ENCODE results near the gene DTL. TPM values are rescaled to one million over a fixed set of nuclear protein-coding genes. Genes with fewer than 3 reads are reported as not detected.

DTL gene
- total RNA-seq, 6 experiments from 2014 or later: 13.3 to 21.7 (median 18.2) TPM

DNA sequence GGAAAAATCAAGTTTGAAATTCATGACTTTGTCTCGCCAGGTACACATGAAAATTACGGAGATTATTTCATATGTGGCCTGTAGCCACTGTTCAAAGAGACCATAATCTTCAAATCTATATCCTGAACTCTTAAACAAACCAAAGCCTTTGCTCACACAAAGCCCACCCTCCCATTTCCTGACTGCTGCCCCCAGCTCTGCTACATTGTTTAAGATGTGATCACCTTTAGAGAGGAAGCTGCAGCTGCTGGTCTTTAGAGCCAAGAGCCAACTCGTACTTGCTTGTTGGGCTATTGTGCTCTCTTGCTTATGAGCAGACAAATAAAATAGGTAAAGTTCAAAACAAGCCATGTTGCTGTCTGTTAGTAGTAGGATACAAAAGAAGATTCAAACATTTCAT lies 71.9 kb downstream of the DTL start:
- Mint-ChIP-seq H3K36me3 (ENCODE audit: low read depth) (peaks cover 4% of the 10 kb centered on the region; the same call in 1 of the 2 replicates), H3K27me3 (ENCODE audit: insufficient read depth) (no peaks in the 10 kb centered on the region), H3K9me3 (no peaks in the 10 kb centered on the region), H3K4me3 (no peak overlapping the region), H3K4me1 (ENCODE audit: low read depth) (no peaks in the 10 kb centered on the region), H3K27ac (no peak overlapping the region)
- TF ChIP-seq, protein P1, sequence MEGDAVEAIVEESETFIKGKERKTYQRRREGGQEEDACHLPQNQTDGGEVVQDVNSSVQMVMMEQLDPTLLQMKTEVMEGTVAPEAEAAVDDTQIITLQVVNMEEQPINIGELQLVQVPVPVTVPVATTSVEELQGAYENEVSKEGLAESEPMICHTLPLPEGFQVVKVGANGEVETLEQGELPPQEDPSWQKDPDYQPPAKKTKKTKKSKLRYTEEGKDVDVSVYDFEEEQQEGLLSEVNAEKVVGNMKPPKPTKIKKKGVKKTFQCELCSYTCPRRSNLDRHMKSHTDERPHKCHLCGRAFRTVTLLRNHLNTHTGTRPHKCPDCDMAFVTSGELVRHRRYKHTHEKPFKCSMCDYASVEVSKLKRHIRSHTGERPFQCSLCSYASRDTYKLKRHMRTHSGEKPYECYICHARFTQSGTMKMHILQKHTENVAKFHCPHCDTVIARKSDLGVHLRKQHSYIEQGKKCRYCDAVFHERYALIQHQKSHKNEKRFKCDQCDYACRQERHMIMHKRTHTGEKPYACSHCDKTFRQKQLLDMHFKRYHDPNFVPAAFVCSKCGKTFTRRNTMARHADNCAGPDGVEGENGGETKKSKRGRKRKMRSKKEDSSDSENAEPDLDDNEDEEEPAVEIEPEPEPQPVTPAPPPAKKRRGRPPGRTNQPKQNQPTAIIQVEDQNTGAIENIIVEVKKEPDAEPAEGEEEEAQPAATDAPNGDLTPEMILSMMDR (IDR thresholded peaks at IDR 0.05): no peak
- DNase-seq: no peak

DNA sequence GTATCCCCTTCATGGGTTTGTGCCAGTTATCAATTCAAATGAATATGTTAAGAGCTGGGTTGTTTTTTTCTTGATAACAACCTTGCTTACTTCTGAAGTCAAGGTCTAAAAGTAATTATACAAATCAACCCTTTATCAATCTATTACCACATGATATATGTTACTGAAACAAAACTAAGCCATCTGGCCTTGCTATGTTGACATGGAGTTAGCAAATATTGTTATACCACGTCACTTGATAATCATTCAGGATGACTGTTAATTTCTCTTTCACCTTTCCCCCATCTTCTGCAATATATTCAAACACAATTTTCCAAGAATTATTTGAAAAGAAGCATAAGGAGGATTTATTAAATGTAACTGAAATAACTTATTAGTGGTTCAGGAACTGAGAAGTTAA lies 72.6 kb downstream of the DTL start:
- H3K36me3 Mint-ChIP-seq (ENCODE audit: low read depth): peaks cover 4% of the 10 kb centered on the region; the same call in 1 of the 2 replicates
- no peaks in the 10 kb centered on the region for H3K27me3 Mint-ChIP-seq (ENCODE audit: insufficient read depth)
- no peak overlapping the region for H3K4me3 Mint-ChIP-seq
- TF ChIP-seq, protein P1 (IDR thresholded peaks at IDR 0.05): no peak
- no peaks in the 10 kb centered on the region for H3K9me3 Mint-ChIP-seq
- no peak for DNase-seq
- no peaks in the 10 kb centered on the region for H3K4me1 Mint-ChIP-seq (ENCODE audit: low read depth)
- H3K27ac Mint-ChIP-seq: no peak overlapping the region

DNA sequence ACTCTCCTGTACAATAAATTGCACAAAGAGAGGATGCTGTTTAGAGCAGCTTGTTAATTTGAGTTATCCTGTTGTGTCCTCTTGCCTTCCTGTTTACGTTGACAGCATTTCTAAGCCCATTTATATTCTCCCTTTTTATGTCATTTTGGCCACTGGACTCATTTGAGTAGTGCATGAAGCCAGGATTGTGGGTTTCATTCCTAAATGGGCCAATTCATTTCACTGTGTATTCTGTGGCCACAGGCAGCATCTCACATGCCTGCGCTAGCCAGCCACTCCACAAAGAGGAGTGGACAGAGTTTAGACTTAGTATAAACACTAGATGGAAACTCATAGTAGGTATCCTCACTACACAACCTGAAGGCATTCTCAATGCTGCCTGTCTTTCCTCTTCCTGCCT lies 73.4 kb downstream of the DTL start:
- H3K27me3 Mint-ChIP-seq (ENCODE audit: insufficient read depth): no peaks in the 10 kb centered on the region
- TF ChIP-seq, protein P1 (IDR thresholded peaks at IDR 0.05): no peak
- peaks cover 4% of the 10 kb centered on the region; the same call in 1 of the 2 replicates for H3K36me3 Mint-ChIP-seq (ENCODE audit: low read depth)
- H3K9me3 Mint-ChIP-seq: no peaks in the 10 kb centered on the region
- H3K4me1 Mint-ChIP-seq (ENCODE audit: low read depth): no peaks in the 10 kb centered on the region
- no peak overlapping the region for H3K4me3 Mint-ChIP-seq
- DNase-seq: no peak
- no peak overlapping the region for H3K27ac Mint-ChIP-seq

DNA sequence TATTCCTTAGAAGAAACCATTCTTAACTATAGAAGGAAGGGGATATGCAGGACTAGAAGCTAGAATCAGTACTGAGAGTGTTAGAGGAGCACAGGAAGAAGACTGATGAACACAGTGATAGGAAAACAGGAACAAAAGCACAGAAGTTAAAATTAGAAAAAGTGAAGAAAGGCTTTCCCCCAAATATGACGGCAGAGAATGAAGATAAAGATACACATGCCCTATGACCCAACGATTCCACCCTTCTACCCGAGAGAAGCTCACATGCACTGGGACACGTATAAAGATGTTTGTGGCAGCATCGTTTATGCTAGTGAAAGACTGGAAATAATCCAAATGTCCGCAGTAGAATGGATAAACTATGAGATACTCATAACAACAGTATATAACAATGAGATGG lies 74.2 kb downstream of the DTL start:
- Mint-ChIP-seq H3K27me3 (ENCODE audit: insufficient read depth) (no peaks in the 10 kb centered on the region), H3K4me1 (ENCODE audit: low read depth) (no peaks in the 10 kb centered on the region), H3K9me3 (no peaks in the 10 kb centered on the region), H3K36me3 (ENCODE audit: low read depth) (no peaks in the 10 kb centered on the region), H3K4me3 (no peak overlapping the region), H3K27ac (no peak overlapping the region)
- no peak for DNase-seq
- TF ChIP-seq, protein P1 (IDR thresholded peaks at IDR 0.05): no peak

DNA sequence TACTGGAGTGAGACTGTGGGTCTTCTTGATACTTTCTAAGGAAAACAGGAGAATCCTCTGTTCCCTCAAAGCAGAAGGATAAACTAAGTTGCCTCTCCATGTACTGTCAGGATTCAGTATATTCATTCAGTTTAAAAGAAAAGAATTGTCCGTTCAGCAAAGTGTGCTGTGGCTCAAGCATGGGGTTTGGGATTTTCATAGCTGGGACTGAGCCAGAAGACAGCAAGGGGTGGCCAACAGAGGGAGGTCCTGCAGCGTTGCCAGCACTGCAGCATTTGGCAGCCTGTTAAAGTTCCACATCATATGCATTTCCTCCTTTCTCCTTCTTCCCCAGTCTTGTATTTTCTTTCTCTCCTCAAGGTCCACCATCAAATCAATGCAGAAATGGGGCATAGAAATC lies 75.1 kb downstream of the DTL start:
- TF ChIP-seq, protein P1 (IDR thresholded peaks at IDR 0.05): no peak
- DNase-seq: no peak
- no peaks in the 10 kb centered on the region for H3K27me3 Mint-ChIP-seq (ENCODE audit: insufficient read depth)
- H3K36me3 Mint-ChIP-seq (ENCODE audit: low read depth): no peaks in the 10 kb centered on the region
- H3K4me3 Mint-ChIP-seq: no peak overlapping the region
- H3K4me1 Mint-ChIP-seq (ENCODE audit: low read depth): no peaks in the 10 kb centered on the region
- H3K27ac Mint-ChIP-seq: no peak overlapping the region
- H3K9me3 Mint-ChIP-seq: no peaks in the 10 kb centered on the region

DNA sequence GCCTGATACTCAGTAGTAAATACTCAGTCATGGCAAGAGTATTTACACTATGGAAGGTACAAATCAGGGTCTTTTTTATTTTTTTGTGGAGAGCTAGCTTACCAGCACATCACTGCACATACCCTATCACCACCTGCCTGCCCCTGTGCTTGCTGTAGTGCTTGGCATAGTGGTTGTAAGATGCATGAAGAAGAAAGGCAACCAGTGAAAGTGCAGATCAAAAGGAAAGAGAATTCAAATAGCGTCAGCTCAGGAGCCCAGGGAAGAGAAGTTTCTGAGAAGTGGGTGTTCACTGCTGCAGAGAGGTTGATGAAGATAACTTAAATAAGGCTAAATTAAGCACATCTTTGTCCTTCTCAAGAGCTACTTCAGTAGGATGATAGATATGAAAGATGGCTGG lies 76.0 kb downstream of the DTL start:
- Mint-ChIP-seq H3K4me3 (no peak overlapping the region), H3K9me3 (no peaks in the 10 kb centered on the region), H3K36me3 (ENCODE audit: low read depth) (no peaks in the 10 kb centered on the region), H3K27ac (no peak overlapping the region), H3K27me3 (ENCODE audit: insufficient read depth) (no peaks in the 10 kb centered on the region), H3K4me1 (ENCODE audit: low read depth) (no peaks in the 10 kb centered on the region)
- TF ChIP-seq, protein P1 (IDR thresholded peaks at IDR 0.05): no peak
- DNase-seq: no peak

All from HFFc6 (cell line).